A673 (cell line): ENCODE results near the gene IQGAP3.

Experiments used
- EZH2 ChIP-seq: fragments of 200-600 bp; sonication (generic); IDR thresholded peaks from 2 replicates; pipeline ENCODE4 v1.6.1; 2017; ENCODE audit warnings: borderline replicate concordance, low read depth, mild to moderate bottlenecking, mixed read lengths, antibody characterized with exemption, low read length; ENCODE audit not compliant: poor library complexity, severe bottlenecking
- TF ChIP-seq, protein P1 (sequence below): fragments of 300-800, 200-600 bp; sonication (generic); conservative IDR thresholded peaks from 2 replicates; pipeline ENCODE4 v1.5.1; 2017; ENCODE audit warnings: low read depth, mild to moderate bottlenecking, antibody characterized with exemption, low read length, moderate library complexity, mixed read lengths

DNA sequence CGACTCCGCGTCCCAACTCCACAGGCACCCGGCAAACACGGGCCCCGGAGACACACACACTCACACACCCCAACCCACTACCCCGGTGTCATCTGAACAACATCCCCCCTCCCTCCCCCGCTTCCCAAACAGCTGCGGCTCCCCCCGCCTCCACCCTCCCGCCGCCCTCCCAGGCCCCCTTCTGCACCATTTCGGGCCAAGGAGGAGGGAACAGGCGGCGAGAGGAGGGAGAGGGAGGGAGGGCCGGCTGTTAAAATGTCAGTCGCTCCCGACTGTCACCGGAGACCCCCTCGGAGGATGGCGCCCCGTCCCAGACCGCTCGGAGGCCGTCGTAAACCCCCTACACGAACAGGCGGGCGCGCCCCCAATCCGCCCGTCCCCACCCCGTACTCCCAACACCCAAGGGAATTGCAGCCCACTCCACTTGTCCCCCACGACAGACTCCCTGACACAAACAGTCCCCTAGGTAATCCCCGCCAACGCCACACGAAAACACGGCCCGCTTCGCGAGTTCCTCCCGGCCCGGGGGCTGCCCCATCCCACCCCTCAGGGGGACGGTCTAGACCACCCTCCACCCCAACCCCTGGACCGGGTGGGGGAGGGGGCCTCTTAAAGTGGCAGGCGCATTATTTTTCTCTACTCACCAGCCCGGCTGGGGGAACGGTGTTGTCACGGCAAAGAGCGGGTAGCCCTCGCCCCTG is 72.4 kb downstream of the IQGAP3 start:
- TF ChIP-seq, protein P1, sequence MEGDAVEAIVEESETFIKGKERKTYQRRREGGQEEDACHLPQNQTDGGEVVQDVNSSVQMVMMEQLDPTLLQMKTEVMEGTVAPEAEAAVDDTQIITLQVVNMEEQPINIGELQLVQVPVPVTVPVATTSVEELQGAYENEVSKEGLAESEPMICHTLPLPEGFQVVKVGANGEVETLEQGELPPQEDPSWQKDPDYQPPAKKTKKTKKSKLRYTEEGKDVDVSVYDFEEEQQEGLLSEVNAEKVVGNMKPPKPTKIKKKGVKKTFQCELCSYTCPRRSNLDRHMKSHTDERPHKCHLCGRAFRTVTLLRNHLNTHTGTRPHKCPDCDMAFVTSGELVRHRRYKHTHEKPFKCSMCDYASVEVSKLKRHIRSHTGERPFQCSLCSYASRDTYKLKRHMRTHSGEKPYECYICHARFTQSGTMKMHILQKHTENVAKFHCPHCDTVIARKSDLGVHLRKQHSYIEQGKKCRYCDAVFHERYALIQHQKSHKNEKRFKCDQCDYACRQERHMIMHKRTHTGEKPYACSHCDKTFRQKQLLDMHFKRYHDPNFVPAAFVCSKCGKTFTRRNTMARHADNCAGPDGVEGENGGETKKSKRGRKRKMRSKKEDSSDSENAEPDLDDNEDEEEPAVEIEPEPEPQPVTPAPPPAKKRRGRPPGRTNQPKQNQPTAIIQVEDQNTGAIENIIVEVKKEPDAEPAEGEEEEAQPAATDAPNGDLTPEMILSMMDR, result no peak
- no peak for TF ChIP-seq EZH2
